GM18520 (cell line): ENCODE measurements around the gene ACOXL.
"Not testable (repeated sequence)": the region's sequence is repeated elsewhere in the genome, so short reads cannot be mapped to it uniquely, and the experiment has no call there.

Experiments
- ATAC-seq: cut with Tn5 transposase; IDR thresholded peaks from one replicate; pipeline ENCODE4 v1.9.1; 2021; ENCODE audit not compliant: unreplicated experiment

The ACOXL gene

GRCh38 chr2:110732422-110733413 lies at the start of gene ACOXL:
Gene ACOXL (plus strand): TSS chr2:110732573. CDS start chr2:110768390, 35,817 bp downstream.
- no peak for ATAC-seq

GRCh38 chr2:110682872-110683271 lies 49.5 kb upstream of the ACOXL start:
- ATAC-seq, result no peak

- not testable (repeated sequence) for ATAC-seq
These were observed 44.4 kb upstream of the ACOXL start for GRCh38 chr2:110687775-110688484.

- no peak for ATAC-seq
These were observed 43.7 kb upstream of the ACOXL start for GRCh38 chr2:110688594-110689091.

- ATAC-seq, result no peak
These were observed 42.0 kb upstream of the ACOXL start for GRCh38 chr2:110690083-110690965.

- no peak for ATAC-seq
These were observed 40.6 kb upstream of the ACOXL start for GRCh38 chr2:110691612-110692258.

- ATAC-seq, result not testable (repeated sequence)
These were observed 37.1 kb upstream of the ACOXL start for GRCh38 chr2:110695146-110695898.

- not testable (repeated sequence) for ATAC-seq
These were observed 34.1 kb upstream of the ACOXL start for GRCh38 chr2:110698253-110698652.

GRCh38 chr2:110702514-110703380 lies 29.6 kb upstream of the ACOXL start:
- no peak for ATAC-seq

- no peak for ATAC-seq
These were observed 24.9 kb upstream of the ACOXL start for GRCh38 chr2:110707386-110707965.

- ATAC-seq, result no peak
These were observed 23.9 kb upstream of the ACOXL start for GRCh38 chr2:110708455-110708854.

GRCh38 chr2:110712737-110713136 lies 19.6 kb upstream of the ACOXL start:
- ATAC-seq, result no peak

- ATAC-seq, result peak; percentile 58
These were observed 18.6 kb upstream of the ACOXL start for GRCh38 chr2:110713513-110714362.

- no peak for ATAC-seq
These were observed 17.7 kb upstream of the ACOXL start for GRCh38 chr2:110714452-110715224.

- ATAC-seq, result no peak
These were observed 15.3 kb upstream of the ACOXL start for GRCh38 chr2:110716959-110717645.

GRCh38 chr2:110717734-110718133 lies 14.6 kb upstream of the ACOXL start:
- ATAC-seq, result no peak
